GM18519 (cell line): ENCODE results near the gene IGSF3.

ENCODE experiments used
- ATAC-seq: cut with Tn5 transposase; IDR thresholded peaks from one replicate; pipeline ENCODE4 v1.9.1; 2021; ENCODE audit warnings: mild to moderate bottlenecking, moderate library complexity; ENCODE audit not compliant: unreplicated experiment, low FRiP score

The IGSF3 gene

DNA sequence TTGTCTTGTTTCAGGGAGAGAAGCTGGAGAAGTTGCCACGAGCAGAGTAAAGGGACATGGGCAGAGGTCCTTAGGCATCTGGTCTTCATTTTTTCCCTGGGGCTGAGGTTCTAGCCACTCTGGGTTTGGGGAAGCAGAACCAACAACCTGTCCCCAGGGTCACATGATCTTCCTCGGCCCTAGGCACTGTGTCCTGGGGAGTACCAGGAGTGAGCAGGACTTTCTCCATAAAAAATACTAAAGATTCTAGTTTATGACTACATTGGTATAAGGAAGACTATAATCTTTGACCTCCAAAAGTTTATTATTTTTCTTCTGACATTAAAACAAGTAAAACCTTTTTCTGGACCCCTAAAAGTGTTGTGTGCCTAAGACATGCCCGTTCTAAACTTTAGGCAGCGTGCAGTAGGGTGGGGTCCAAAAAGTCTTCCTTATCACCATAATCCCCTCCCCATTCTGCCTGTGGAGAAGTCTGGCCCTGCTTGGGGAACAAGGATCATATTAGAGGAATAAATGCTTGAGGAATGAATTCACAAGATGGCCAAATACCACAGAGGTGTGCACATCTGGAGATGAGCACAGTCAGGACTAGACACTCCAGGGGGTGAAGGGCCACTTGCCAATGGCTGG lies 19.3 kb upstream of the IGSF3 start:
- ATAC-seq = no peak

DNA sequence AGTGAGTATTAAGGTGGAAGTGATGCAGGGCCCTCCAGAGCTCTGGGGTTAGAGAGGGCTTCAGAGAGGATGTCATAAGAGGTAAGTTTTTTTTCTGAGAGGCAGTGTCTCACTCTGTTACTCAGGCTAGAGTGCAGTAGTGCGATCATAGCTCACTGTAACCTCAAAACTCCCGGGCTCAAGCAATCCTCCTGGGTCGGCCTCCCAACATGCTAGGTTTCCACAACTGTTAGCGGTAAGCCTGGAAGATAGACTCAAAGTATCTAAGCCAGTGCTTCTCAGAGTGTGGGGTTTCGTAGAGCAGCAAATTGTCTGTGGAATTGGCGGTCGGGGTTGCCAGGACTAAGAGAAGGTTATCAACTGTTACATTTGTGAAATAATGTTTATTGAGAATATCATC lies 18.6 kb upstream of the IGSF3 start:
- no peak for ATAC-seq

DNA sequence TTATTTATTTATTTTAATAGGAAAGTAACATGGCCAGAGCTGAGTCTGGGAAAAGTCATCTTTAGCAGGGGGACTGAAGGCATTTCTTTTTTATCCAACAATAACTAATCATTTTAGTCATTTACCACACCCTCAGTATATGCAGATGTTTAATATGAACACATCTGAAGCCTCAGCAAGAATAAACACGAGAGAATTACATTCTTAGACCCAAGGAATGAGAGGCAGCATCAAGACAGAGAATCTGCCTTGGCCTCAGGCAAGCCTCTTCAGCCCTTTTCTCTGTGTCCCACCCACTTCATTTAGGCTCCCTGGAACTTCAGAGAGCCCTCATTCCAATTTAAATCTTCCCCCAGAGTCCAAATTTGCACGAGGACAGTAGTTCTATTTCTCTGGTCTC lies 17.0 kb upstream of the IGSF3 start:
- ATAC-seq = no peak

DNA sequence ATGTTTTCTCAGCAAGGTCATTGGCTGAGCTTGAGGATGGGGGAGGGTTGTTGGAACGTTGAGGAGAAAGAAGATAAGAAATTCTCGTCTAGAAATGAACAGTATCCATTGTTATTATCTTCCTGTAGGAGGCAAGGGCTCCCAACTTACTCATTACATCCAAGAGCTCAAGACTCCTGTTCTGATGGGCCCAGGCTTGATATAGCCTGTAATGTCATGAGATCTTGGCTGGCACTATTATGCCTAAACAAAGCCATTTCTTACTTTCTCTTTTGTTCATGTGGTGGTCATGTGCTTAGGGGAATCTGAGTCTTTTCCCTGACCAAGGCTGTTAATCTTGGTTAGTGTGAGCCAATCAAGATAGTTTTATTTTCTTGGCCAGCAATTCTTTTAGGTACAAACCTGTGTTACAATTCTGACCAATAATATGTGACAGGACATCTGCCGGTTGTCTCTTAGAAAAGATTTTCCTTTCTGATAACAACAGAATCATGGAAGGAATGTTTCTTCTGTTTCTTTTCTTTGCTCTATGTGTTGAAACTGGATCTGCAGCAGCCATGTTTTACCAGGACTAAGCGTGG lies 15.2 kb upstream of the IGSF3 start:
- no peak for ATAC-seq

DNA sequence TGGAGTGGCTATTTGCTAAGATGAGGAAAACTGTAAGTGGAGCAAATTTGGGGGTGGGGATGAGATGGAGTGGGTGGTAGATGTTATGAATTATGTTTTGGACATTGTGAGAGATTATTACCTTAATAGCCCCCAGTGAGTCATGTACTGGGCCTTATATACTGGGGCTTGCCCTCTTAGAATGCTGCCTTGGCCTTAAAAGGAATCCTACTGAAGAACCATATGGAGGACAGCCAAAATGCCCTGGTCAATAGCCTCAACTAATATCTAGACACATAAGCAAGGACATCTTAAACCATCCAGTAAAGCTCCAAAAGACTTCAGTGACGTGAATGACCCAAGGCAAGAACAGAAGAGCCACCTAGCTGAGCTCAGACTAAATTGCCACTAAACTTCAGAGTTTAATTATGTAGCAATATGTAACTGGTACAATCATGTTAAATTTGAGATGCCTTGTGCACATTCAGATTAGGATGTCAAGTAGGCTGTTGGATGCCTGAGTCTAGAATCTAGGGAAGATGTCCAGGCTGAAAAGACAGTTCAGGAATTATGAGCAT lies 13.9 kb upstream of the IGSF3 start:
- no peak for ATAC-seq

DNA sequence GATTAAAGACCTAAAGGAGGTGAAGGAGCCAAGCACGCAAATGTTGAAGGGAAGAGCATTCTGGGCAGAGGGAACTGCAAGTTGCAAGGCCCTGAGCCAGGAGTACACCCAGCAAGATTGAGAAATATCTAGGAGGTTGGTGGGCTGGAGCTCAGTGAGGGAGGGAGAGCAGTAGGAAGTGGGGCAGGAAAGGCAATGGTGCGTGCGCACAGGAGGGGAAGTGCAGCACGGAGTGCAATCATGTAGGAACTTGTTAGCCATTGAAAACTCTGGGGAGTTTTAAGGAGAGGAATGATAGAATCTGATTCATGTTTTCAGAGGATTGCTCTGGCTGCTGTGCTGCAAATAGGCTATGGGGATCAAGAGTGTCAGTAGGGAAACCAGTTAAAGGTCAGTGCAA lies 13.2 kb upstream of the IGSF3 start:
- ATAC-seq = no peak

DNA sequence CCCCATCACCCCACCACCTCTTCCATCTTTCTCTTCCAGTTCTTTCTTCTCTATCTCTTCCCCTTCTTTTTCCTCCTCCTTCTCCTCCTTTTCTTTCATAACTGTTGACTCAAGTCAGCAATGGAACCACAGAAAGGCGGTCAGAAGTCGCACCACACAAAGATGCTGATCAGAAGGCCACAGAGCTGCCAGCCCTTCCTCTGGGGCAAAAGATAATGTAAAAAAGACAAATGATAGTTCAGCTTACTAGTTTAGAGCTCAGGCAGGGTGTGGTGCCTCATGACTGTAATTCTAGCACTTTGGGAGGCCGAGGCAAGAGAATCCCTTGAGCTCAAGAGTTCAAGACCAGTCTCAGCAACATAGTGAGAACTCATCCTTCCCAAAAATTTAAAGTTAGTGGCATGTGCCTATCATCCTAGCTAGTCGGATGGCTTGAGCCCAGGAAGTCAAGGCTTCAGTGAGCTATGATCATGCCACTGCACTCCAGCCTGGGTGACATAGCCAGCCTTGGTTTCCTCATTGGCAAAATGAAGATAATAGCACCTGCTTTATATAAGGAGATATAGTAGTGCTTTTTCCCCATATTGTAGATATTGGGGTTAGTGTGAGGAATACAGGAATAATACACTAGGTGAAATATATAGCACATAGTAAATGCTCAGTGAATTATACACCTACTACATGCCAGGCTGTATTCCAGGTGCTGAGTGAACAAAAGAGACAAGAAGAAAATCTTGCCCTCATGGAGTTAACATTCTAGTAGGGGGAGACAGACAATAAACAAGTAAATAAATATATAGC lies 12.5 kb upstream of the IGSF3 start:
- ATAC-seq = no peak

DNA sequence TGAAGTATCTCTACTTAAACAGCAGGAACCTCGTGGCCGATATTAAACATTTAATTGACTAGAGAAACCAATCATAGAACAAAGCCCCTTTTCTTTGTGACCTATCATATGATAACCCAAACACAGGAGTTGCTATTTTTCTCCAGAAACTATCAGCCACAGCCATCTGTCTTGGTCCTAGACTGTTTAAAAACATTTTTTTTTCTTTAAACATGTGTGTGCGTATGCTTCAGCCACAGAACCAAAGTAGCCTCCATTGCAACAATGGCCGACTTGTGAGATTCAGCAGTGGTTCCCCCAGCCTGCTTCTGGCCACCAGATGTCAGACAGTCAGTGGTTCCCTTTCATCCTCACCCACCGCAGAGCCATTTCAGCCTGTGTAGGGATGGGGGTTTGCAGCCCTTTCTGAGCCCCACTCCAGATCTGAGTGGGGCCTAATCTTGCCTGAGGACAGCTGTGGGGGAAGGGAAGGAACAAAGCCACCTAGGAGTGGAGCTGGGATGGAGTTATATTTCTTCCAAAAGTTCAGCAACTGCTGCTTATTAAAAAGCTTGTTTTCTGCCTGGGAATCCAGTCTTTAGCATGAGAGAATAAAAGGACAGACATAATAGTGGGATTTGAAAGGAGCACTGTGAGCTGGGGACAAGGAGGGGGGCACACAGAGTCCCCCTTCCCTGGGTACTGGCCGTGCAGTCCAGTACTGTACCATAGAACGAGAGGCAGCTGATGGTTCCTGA lies 11.7 kb upstream of the IGSF3 start:
- no peak for ATAC-seq

DNA sequence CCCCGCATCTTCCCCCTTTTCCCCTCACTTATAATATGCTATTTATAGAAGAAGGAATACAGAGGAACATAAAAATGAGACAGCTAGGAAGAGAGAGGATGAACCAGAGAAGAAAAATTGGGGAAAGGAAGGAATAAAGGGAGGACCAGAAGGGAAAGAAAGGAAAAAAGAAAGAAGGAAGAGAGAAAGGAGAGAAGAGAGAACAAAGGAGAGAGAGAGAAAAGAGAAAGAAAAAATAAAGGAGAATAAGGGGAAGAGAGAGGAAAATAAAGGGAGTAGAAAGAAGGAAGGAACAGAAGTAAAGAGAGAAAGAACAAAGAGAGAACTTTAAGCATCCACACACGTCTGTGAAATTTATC lies 11.2 kb upstream of the IGSF3 start:
- ATAC-seq = no peak

DNA sequence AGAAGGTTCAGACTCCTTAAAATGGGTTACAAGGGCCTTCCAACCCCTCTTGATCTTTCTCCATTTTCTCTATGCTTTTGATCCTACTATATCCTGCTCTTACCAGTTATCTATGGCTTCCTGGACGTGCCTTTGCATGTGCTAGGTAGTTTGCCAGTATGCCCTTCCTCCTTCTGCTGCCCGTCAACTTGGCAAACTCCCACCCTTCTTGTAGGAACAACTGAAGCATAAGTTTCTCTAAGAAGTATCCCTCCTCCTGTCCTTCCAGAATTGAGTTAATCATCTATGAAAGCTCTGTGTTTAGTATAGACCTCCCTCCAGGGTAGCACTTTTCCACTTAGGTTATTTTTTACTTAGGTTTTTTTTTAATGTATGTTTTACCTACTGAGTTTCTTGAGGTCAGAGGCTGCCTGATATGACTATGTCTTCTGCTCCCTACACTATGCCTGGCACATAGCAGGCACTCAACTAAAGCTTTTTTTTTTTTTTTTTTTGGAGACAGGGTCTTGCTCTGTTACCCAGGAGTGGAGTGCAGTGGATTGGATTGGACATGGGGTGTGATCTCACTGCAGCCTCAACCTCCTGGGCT lies 10.0 kb upstream of the IGSF3 start:
- no peak for ATAC-seq

DNA sequence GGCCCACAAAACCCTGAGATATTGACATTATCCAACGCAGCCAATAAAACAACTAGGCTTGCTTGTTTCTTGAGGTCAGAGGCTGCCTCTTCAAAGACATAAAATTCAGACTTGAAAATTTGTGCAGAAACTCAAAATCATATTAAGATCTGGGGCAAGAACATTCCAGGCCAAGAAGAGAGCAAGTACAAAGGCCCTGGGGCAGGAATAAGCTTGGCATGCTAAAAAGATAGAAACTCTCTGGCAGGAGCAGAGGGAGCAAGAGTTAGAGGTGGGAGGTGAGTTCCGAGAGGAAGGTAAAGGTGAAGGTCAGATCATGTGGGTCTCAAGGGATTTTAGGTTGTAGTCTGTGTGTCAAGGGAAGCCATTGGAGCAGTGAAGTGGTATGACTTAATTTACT lies 8.8 kb upstream of the IGSF3 start:
- ATAC-seq = no peak

DNA sequence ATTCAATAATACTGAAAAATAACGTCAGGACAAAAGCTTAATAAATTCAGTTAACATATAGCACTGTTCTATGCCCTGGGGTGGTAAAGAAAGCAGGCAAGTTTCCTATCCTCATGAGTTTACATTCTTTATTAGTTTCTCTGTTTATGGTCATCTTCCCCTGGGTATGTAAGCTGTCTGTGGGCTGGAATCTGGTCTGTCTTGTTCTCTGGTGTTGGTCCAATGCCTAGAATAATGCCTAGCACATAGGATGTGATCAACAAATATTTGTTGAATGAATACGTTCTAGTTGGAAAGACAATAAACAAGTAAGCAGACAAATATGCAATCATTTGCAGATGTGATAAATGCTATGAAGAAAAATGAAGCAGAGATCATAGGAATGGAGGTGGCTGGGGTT lies 7.2 kb upstream of the IGSF3 start:
- no peak for ATAC-seq

DNA sequence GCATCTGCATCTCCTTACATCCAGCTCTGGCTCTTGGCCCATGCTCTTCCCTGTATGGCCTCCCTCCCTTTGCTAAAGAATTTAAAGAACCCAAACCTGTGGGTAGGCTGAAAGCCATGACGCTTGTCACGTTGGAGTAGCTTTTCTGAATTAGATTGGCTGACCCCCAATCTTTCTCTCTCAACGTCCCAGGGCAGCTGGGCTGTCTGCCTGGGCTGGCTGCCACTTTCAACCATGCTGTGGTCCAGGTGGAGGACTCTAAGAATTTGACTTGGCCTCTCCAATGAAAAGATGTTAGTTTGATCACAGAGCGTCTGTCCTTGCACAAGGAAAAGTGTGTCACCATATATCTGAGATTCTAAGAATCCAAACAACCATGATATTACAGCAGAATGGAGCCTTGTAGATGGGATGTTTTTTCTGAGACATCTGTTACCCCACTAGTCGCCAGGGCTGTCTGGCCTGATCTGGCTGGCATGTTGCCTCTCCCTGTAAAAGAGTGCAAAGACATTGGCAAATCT lies 6.5 kb upstream of the IGSF3 start:
- ATAC-seq = no peak

DNA sequence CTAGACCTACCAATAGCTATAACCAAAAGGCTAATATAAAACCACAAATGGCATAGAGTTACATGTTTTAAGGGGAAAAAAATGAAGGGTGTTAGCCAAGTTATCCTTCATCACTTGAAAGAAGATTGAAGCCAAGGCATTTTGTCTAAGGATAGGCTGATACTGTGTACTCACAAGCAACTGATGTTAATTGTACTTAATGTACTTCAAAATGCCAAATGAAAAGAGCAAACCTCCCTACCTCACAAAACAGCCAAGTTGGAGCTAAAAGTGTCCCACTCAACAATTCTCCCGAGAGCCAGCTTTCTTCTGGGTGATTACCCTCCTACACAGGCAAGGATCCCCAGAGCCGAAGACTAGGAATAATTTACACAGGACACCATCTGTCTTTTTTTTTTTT lies 4.4 kb upstream of the IGSF3 start:
- no peak for ATAC-seq

DNA sequence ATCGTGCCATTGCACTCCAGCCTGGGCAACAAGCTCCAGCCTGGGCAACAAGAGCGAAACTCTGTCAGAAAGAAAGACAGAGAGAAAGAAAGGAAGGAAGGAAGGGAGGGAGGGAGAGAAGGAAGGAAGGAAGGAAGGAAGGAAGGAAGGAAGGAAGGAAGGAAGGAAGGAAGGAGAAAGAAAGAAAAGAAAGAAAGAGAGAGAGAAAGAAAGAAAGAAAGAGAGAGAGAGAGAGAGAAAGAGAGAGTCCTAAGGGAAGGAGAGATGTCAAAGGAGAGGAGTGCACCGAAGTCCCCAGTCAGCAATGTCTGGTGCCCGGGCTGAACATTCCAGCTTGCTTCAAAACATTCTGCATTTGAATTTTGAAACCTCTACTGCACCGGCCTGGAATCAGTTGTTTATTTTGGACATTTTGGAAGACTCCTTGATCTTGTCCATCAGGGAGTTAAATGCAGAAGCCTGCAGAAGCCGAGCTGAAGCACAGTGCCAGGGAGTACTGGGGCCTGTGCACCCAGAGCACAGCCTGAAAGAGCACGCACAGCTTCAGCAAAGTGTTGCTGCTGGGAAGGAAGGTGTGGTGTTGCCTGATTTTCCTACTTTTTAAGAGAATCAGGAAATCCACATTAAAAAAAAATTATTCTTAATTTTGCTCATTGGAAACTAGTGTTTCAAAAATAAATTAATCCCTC lies 3.7 kb upstream of the IGSF3 start:
- no peak for ATAC-seq

DNA sequence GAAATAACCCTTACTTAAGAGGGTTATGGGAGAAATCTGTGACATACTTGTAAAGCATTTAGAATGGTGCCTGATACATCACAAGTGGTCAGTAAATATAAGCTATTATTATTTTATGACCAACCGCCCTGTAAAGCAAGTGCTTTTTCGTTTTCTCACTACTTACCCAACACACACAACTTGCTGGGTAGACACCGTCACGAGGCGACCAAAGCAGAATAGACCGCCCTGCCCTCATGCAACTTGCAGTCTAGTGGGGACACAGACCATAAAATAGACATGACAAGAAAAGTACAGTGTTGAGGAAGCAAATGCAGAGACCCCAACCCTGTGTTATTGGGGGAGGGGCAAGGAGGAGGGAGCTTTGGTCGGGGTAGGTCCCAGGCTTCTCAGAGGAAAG lies 744 bp upstream of the IGSF3 start:
- no peak for ATAC-seq

DNA sequence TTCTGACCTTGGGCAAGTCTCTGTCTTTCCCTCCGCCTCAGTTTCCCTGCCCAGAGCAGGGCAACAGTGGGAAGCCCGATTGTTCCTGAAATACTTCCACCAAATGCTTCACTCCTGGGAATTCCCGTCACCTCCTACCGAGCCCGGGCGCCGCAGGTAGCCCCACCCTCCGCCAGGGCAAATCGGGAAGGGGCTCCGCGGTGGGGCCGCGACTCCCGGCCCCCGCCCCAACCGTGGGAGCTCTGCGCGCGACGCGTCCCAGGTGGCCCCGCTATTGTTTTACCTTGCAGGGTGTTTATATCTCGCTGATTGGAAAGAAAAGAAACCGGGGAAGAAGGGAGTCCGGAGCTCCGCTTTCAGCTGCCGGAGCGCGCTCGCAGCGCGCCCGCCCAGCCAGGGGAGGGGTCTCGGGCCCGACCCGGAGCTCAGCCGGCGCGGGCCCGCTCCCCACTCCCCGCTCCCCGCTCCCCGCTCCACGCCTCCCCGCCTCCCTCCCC lies 407 bp downstream of the IGSF3 start:
- no peak for ATAC-seq

DNA sequence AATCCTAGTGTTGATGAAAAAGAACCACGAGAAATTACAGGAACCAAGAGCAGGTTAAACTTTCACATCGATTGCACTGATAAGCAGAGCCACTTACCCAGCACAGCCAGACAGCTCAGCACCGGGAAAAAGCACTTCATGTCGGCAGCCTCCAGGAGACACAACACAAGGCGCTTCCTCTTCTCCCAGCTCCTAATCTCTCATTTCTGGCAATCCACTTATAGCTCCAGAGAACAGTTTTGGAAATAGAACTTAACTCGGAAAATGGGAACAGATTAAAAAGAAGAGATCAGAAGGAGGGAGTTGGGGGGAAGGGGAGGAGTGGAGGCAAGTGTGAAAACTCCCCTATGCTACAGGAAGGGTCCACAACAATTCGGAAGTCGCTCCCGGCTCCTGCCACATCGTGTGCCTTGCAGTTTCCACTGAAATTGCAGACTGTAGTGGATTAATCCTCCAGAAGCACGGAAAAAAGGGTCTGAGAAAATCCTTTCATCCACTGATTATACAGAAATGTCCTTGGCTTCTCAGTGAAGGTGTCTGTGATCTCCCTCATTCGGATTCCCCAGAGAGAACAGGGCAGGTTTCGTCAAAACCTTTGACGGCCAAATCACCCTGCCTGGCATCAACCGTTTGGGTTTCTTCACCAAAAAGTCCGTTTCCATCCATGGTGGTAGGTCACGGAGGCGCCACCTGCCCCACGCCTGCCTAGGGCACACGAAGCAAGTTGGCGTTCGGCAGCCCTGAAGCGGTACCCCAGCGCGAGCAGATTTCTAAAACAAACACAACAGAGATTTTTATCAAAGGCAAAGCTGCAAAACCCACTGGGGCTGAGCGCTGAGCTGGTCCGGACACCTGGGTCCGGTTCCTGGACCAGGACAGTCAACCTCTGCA lies 1.1 kb downstream of the IGSF3 start:
- ATAC-seq = no peak

DNA sequence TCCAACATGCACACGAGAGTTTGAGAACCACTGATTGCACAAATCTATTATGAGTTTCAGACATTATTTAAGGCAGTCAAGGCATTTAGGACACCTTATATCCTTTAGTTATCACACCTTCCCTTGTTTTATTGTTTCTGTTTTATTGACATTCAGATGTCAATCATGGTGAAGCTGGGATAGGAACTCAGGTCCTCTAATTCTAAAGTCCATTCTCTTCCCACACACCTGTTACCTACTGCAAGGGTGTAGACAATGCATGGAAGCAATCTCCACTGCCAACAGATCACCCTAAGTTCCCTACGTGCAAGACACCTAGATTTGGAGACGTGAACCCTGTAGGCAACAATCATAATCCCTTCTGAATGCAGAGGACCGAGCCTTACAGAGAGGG lies 2.6 kb downstream of the IGSF3 start:
- no peak for ATAC-seq
